Uterine smooth muscle cell (primary cell): ENCODE measurements around the gene PANX3. TPM values are rescaled to one million over a fixed set of nuclear protein-coding genes. Genes with fewer than 3 reads are reported as not detected.

Source experiments
- total RNA-seq: library from RNA; depleted of rRNA; stranded (reverse); fragments of >200 nt; gene quantifications from 2 replicates; pipeline ENCODE4 v1.2.3, GENCODE V29; 2014

The PANX3 gene, protein sequence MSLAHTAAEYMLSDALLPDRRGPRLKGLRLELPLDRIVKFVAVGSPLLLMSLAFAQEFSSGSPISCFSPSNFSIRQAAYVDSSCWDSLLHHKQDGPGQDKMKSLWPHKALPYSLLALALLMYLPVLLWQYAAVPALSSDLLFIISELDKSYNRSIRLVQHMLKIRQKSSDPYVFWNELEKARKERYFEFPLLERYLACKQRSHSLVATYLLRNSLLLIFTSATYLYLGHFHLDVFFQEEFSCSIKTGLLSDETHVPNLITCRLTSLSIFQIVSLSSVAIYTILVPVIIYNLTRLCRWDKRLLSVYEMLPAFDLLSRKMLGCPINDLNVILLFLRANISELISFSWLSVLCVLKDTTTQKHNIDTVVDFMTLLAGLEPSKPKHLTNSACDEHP
- total RNA-seq = not detected in 2 replicates

DNA sequence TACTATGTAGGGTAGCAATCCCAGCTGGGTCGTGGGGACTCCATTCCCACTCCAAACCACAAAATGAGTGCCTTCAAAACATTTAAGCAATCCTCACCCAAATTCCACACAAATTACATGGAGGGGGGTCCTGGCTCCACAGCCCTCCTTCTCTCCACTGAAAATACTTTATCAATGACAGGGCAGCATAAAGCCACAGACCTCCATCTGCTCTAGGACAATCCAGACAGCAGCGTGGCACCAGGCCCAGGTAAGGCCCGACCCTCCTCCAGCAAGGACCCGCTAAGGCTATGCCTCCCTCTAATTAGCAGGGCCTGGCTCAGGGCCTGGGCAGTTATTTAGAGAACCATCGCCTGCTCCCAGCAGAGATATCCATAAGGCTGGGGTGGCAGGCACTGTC is at the start of gene PANX3:
Gene PANX3 (plus strand): TSS at position 365 of the 400 bp plus-strand sequence. CDS start 129 bp downstream, outside the sequence.

DNA sequence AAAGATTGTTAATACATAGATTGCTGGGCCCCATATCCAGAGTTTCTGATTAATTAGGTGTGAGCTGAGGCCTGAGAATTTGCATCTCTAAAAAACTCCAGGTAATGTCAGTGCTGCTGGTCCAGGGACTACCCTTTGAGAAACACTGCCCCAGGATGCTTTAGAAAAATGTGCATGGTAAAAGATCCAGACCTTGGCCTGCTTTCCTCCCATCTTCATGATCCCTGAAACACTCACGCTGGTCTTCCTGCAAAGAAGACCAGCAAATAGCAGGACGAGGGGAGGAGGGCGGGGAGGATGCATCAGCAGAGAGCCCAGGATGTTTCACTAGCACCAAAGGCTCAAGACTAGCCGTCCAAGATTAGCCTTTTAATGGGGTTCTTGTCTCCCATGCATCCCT is 41.5 kb upstream of the PANX3 start, which contains the start of gene OR8A1:
Gene OR8A1 (plus strand): TSS at position 301 of the 400 bp plus-strand sequence. CDS start 123 bp downstream, outside the sequence.

DNA sequence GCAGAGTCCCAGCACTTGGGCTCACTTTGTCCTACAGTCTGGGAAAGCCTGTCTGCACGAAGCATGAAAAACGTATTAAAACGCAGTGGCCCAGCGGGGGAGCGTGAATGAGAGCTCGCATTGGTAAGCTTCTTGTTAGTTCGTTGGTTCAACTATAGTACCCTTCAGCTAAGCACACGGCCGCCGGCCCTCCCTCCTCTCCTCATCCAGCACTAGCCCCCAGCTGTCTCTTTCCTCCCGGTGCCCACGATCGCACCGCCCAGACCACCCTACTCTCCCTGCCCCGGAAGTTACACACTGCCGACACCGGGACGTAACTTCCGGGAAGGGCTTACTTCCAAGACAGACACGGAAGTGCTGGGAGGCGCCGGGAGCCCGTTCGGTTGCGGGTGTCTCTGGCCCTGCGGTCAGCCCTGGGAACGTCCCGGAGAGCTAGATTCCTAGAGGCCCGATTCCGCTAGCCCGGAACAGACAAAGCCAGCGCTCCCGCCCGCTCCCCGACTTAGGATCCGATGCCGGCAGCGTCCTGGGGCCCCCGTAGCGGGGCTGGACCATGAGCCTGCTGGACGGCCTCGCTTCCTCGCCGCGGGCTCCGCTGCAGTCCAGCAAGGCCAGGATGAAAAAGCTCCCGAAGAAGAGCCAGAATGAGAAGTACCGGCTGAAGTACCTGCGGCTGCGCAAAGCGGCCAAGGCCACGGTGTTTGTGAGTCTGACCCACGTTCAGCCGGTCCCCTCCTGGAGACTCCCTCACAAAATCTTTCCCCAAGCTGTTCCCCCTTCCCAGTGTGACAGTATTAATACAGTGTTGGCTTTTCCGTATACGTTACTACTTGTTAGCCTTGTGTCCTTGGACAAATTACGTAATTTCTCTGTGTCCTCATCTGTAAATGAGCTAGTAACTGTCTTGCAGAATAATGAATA is 11.6 kb downstream of the PANX3 start, which contains the start of gene TBRG1:
Gene TBRG1 (plus strand): TSS at position 334 of the 921 bp plus-strand sequence. CDS start 220 bp downstream, at position 554.

Other genes with a start within 250 kb of the PANX3 start
- gene OR8B2, start 226.9 kb upstream of the PANX3 start, total RNA-seq = not detected in 2 replicates
- gene OR8B3, start 212.4 kb upstream of the PANX3 start, total RNA-seq = not detected in 2 replicates
- not detected in 2 replicates for gene OR8B4, start 186.6 kb upstream of the PANX3 start, total RNA-seq
- gene OR8B8, start 165.7 kb upstream of the PANX3 start, total RNA-seq = not detected in 2 replicates
- not detected in 2 replicates for gene OR8B12, start 67.8 kb upstream of the PANX3 start, total RNA-seq
- gene OR8A1, start 41.4 kb upstream of the PANX3 start, total RNA-seq = not detected in 2 replicates
- gene TBRG1, start 11.4 kb downstream of the PANX3 start, total RNA-seq = 22.2 and 32.4 TPM in 2 replicates
- 10.2 and 21.5 TPM in 2 replicates for gene SIAE, start 62.3 kb downstream of the PANX3 start, total RNA-seq
- gene SPA17, start 62.5 kb downstream of the PANX3 start, total RNA-seq = 17.1 and 26.1 TPM in 2 replicates
- 0.37 and 1.5 TPM in 2 replicates for gene NRGN, start 128.5 kb downstream of the PANX3 start, total RNA-seq
- 0.22 and 0.50 TPM in 2 replicates for gene VSIG2, start 140.8 kb downstream of the PANX3 start, total RNA-seq
- 0.62 and 0.89 TPM in 2 replicates for gene ESAM, start 150.9 kb downstream of the PANX3 start, total RNA-seq
- 8.5 and 12.3 TPM in 2 replicates for gene MSANTD2, start 189.0 kb downstream of the PANX3 start, total RNA-seq